GM12872 (cell line): Measurements from ENCODE around the gene ZFC3H1.

Source experiments
- CTCF ChIP-seq: IDR thresholded peaks from 3 replicates; pipeline ENCODE4 v1.5.1; 2011; ENCODE audit warnings: low read depth, mild to moderate bottlenecking, low read length, moderate library complexity; ENCODE audit not compliant: insufficient read depth

Gene ZFC3H1

GRCh38 chr12:71654200-71654599 lies 9.4 kb downstream of the ZFC3H1 start:
- no peak for TF ChIP-seq CTCF

GRCh38 chr12:71653137-71653536 lies 10.5 kb downstream of the ZFC3H1 start:
- TF ChIP-seq CTCF: no peak

- no peak for TF ChIP-seq CTCF
Measured at GRCh38 chr12:71652656-71653055, 11.0 kb downstream of the ZFC3H1 start.

GRCh38 chr12:71649401-71649800 lies 14.2 kb downstream of the ZFC3H1 start:
- TF ChIP-seq CTCF: no peak

- no peak for TF ChIP-seq CTCF
Measured at GRCh38 chr12:71648537-71648936, 15.1 kb downstream of the ZFC3H1 start.

- no peak for TF ChIP-seq CTCF
Measured at GRCh38 chr12:71646512-71646911, 17.1 kb downstream of the ZFC3H1 start.

GRCh38 chr12:71645268-71645667 lies 18.4 kb downstream of the ZFC3H1 start:
- TF ChIP-seq CTCF: no peak

- TF ChIP-seq CTCF: no peak
Measured at GRCh38 chr12:71642264-71642663, 21.4 kb downstream of the ZFC3H1 start.
